Measurements from ENCODE around the gene ANKRD33B. TPM values are rescaled to one million over a fixed set of nuclear protein-coding genes. Genes with fewer than 3 reads are reported as not detected.
A peak's percentile ranks its signal among the peaks of the same experiment; 100 is the strongest.

ANKRD33B gene
- total RNA-seq, 1 donor from 2014 or later: 0.83 TPM

GRCh38 chr5:10559871-10560270 is 4.0 kb upstream of the ANKRD33B start:
- H3K9me3 Mint-ChIP-seq (ENCODE audit: unreplicated experiment): no peaks in the 10 kb centered on the region
- H3K4me3 Mint-ChIP-seq (ENCODE audit: unreplicated experiment): no peak overlapping the region
- no peak overlapping the region for H3K27ac Mint-ChIP-seq (ENCODE audit: unreplicated experiment)
- no peak for DNase-seq (ENCODE audit: extremely low spot score, unreplicated experiment)
- no peak for TF ChIP-seq CTCF (IDR thresholded peaks at IDR 0.05)
- peaks cover 31% of the 10 kb centered on the region for H3K4me1 Mint-ChIP-seq (ENCODE audit: unreplicated experiment)
- H3K36me3 Mint-ChIP-seq (ENCODE audit: unreplicated experiment): no peaks in the 10 kb centered on the region
- H3K27me3 Mint-ChIP-seq (ENCODE audit: unreplicated experiment): peaks cover 5% of the 10 kb centered on the region

- peaks cover 5% of the 10 kb centered on the region for H3K27me3 Mint-ChIP-seq (ENCODE audit: unreplicated experiment)
- no peaks in the 10 kb centered on the region for H3K9me3 Mint-ChIP-seq (ENCODE audit: unreplicated experiment)
- H3K27ac Mint-ChIP-seq (ENCODE audit: unreplicated experiment): no peak overlapping the region
- peak overlapping the region; percentile 32 for H3K4me3 Mint-ChIP-seq (ENCODE audit: unreplicated experiment)
- peaks cover 27% of the 10 kb centered on the region for H3K4me1 Mint-ChIP-seq (ENCODE audit: unreplicated experiment)
- H3K36me3 Mint-ChIP-seq (ENCODE audit: unreplicated experiment): no peaks in the 10 kb centered on the region
- DNase-seq (ENCODE audit: extremely low spot score, unreplicated experiment): no peak
- no peak for TF ChIP-seq CTCF (IDR thresholded peaks at IDR 0.05)
These were observed 1.4 kb upstream of the ANKRD33B start for GRCh38 chr5:10562201-10563109.

- peak overlapping the region; percentile 54 for H3K4me3 Mint-ChIP-seq (ENCODE audit: unreplicated experiment)
- H3K9me3 Mint-ChIP-seq (ENCODE audit: unreplicated experiment): no peaks in the 10 kb centered on the region
- H3K36me3 Mint-ChIP-seq (ENCODE audit: unreplicated experiment): no peaks in the 10 kb centered on the region
- H3K4me1 Mint-ChIP-seq (ENCODE audit: unreplicated experiment): peaks cover 28% of the 10 kb centered on the region
- no peak for DNase-seq (ENCODE audit: extremely low spot score, unreplicated experiment)
- TF ChIP-seq CTCF (IDR thresholded peaks at IDR 0.05): no peak
- peaks cover 5% of the 10 kb centered on the region for H3K27me3 Mint-ChIP-seq (ENCODE audit: unreplicated experiment)
- H3K27ac Mint-ChIP-seq (ENCODE audit: unreplicated experiment): no peak overlapping the region
These were observed 543 bp upstream of the ANKRD33B start for GRCh38 chr5:10563110-10563944.

GRCh38 chr5:10564838-10565784 is 1.2 kb downstream of the ANKRD33B start:
- no peak for DNase-seq (ENCODE audit: extremely low spot score, unreplicated experiment)
- no peak for TF ChIP-seq CTCF (IDR thresholded peaks at IDR 0.05)
- no peak overlapping the region for H3K27ac Mint-ChIP-seq (ENCODE audit: unreplicated experiment)
- no peaks in the 10 kb centered on the region for H3K36me3 Mint-ChIP-seq (ENCODE audit: unreplicated experiment)
- H3K4me3 Mint-ChIP-seq (ENCODE audit: unreplicated experiment): peak overlapping the region; percentile 79
- H3K4me1 Mint-ChIP-seq (ENCODE audit: unreplicated experiment): peaks cover 31% of the 10 kb centered on the region
- peaks cover 5% of the 10 kb centered on the region for H3K27me3 Mint-ChIP-seq (ENCODE audit: unreplicated experiment)
- no peaks in the 10 kb centered on the region for H3K9me3 Mint-ChIP-seq (ENCODE audit: unreplicated experiment)

Data from osteocyte (in vitro differentiated cells).